Endothelial cell of umbilical vein (primary cell): ENCODE data around the gene PHACTR1. TPM values are rescaled to one million over a fixed set of nuclear protein-coding genes. Genes with fewer than 3 reads are reported as not detected.

Source experiments
- BruUV-seq: library from RNA; stranded (reverse); fragments of 400-500 nt; replicated peaks from 2 replicates; lab custom pipeline; 2021; lab: Mats Ljungman, UMichigan
- CTCF ChIA-PET: fragments of 300-600, 350-600 bp; sonication (Branson Sonifier 250); formaldehyde crosslinking; loops from one replicate; lab custom pipeline; 2021; ENCODE audit warnings: antibody characterized with exemption, inconsistent platforms; lab: Charles Lee
- POLR2A ChIA-PET: fragments of 300-600, 350-600 bp; sonication (Branson Sonifier 250); formaldehyde crosslinking; loops from one replicate; lab custom pipeline; 2021; ENCODE audit warnings: antibody characterized with exemption, inconsistent platforms; lab: Charles Lee
- DNase-seq: peaks from one replicate; pipeline ENCODE4 v3.0.0-alpha.2; 2011; ENCODE audit warnings: low read depth, low spot score
- FAIRE-seq: peaks from 2 replicates; lab custom pipeline; 2011; peaks lifted over from hg19 to GRCh38; lab: Jason Lieb, UNC
- H2AFZ ChIP-seq: 2 replicates; pipeline ENCODE4 v1.6.0; 2012; ENCODE audit warnings: low read depth, low read length, control low read depth, inconsistent platforms
- H3K27ac ChIP-seq: 2 replicates; pipeline ENCODE4 v1.5.1; 2011; ENCODE audit warnings: low read depth, mild to moderate bottlenecking, control low read depth, low read length, moderate library complexity; ENCODE audit not compliant: insufficient read depth
- H3K27me3 ChIP-seq, 2 experiments: 2 replicates each; pipeline versions ENCODE4 v1.6.0 to v1.6.1; 2011; ENCODE audit warnings: low read length in 2 of 2, mixed read lengths in 1 of 2; ENCODE audit not compliant: control insufficient read depth in 2 of 2, insufficient read depth in 2 of 2
- H3K36me3 ChIP-seq, 2 experiments: 2 replicates in 1 of 2; 3 replicates in 1 of 2; pipeline ENCODE4 v1.5.1; 2011; ENCODE audit warnings: low read length in 2 of 2, mild to moderate bottlenecking in 1 of 2, moderate library complexity in 1 of 2; ENCODE audit not compliant: control insufficient read depth in 2 of 2, insufficient read depth in 2 of 2; ENCODE audit errors: extremely low read depth in 1 of 2
- H3K4me1 ChIP-seq: 3 replicates; pipeline ENCODE4 v1.5.1; 2011; ENCODE audit warnings: mild to moderate bottlenecking, low read length; ENCODE audit not compliant: control insufficient read depth, insufficient read depth; ENCODE audit errors: extremely low read depth
- H3K4me2 ChIP-seq: 2 replicates; pipeline ENCODE4 v1.6.1; 2011; ENCODE audit warnings: low read length, control low read depth, mixed read lengths; ENCODE audit not compliant: insufficient read depth
- H3K4me3 ChIP-seq, 3 experiments: fragments of 200-600 bp in 1 of 3; sonication (generic), shearing (Covaris generic) in 1 of 3; replicated peaks in 1 of 3; 2 replicates each; pipeline ENCODE4 v1.5.1; 2011 to 2016; ENCODE audit warnings: control low read depth in 3 of 3, low read length in 3 of 3, mild to moderate bottlenecking in 2 of 3, inconsistent platforms in 1 of 3, low read depth in 1 of 3, moderate library complexity in 1 of 3; ENCODE audit not compliant: insufficient read depth in 1 of 3
- H3K79me2 ChIP-seq: 2 replicates; pipeline ENCODE4 v1.6.0; 2012; ENCODE audit warnings: low read length, inconsistent platforms; ENCODE audit not compliant: control insufficient read depth, insufficient read depth
- H3K9ac ChIP-seq: replicated peaks from 2 replicates; pipeline ENCODE3; 2011; ENCODE audit warnings: low read length, control low read depth; ENCODE audit not compliant: insufficient read depth; ENCODE audit errors: extremely low read depth
- H3K9me1 ChIP-seq: replicated peaks from 3 replicates; pipeline ENCODE4 v1.6.0; 2011; ENCODE audit warnings: mild to moderate bottlenecking, low read length; ENCODE audit not compliant: control insufficient read depth, insufficient read depth; ENCODE audit errors: extremely low read depth
- H3K9me3 ChIP-seq: replicated peaks from 2 replicates; pipeline ENCODE4 v1.5.1; 2012; ENCODE audit warnings: low read length, inconsistent platforms; ENCODE audit not compliant: control insufficient read depth, insufficient read depth
- H4K20me1 ChIP-seq: replicated peaks from 2 replicates; pipeline ENCODE3; 2011; ENCODE audit warnings: mild to moderate bottlenecking, low read length; ENCODE audit not compliant: control insufficient read depth, insufficient read depth; ENCODE audit errors: extremely low read depth
- EZH2 ChIP-seq: IDR thresholded peaks from 2 replicates; pipeline ENCODE4 v1.6.1; 2012; ENCODE audit warnings: borderline replicate concordance, low read depth, mild to moderate bottlenecking, moderate library complexity, low read length, inconsistent platforms; ENCODE audit not compliant: severe bottlenecking
- FOS ChIP-seq: IDR thresholded peaks from 2 replicates; pipeline ENCODE4 v1.6.1; 2011; ENCODE audit warnings: mild to moderate bottlenecking, low read length, moderate library complexity, borderline replicate concordance; ENCODE audit not compliant: insufficient read depth
- GATA2 ChIP-seq: IDR thresholded peaks from 2 replicates; pipeline ENCODE4 v1.7.0; 2011; ENCODE audit warnings: low read depth, mild to moderate bottlenecking, moderate library complexity, mixed read lengths, low read length; ENCODE audit not compliant: insufficient read length, insufficient read depth
- JUN ChIP-seq: IDR thresholded peaks from 2 replicates; pipeline ENCODE4 v1.6.1; 2011; ENCODE audit warnings: borderline replicate concordance, low read depth; ENCODE audit not compliant: insufficient read length, insufficient read depth
- MYC ChIP-seq: IDR thresholded peaks from one replicate; pipeline ENCODE4 v1.6.1; 2011; ENCODE audit warnings: mild to moderate bottlenecking, low read depth, low read length
- dilution Hi-C: fragments of 300-500 bp; cut with MboI; formaldehyde crosslinking; loops from one replicate; pipeline ENCODE4 v1.15.0; 2019; ENCODE audit warnings: low sequenced_read_pairs; ENCODE audit not compliant: extremely low pct_ligation_motif_present
- intact Hi-C: fragments of 100-400 bp; cut with micrococcal nuclease; formaldehyde crosslinking; loops from one replicate; pipeline ENCODE4 v1.10.0; 2022
- polyA plus RNA-seq, 4 experiments: library from polyadenylated mRNA; depleted of rRNA in 3 of 4; stranded (reverse) in 3 of 4; unstranded in 1 of 4; fragments of >200 nt; gene quantifications; 2 replicates each; pipeline versions ENCODE4 v1.2.1 to v1.2.3, GENCODE V29; 2011 to 2012; ENCODE audit warnings: missing spikeins in 1 of 4
- total RNA-seq: library from RNA; stranded (reverse); gene quantifications from 2 replicates; pipeline ENCODE4 v1.2.3, GENCODE V29; 2021

Gene PHACTR1
- total and polyA plus RNA-seq, 2 donors (not counting 3 experiments of a cell fraction or from before 2014, with no cell fraction given) = 2.4 to 23.2 TPM

DNA sequence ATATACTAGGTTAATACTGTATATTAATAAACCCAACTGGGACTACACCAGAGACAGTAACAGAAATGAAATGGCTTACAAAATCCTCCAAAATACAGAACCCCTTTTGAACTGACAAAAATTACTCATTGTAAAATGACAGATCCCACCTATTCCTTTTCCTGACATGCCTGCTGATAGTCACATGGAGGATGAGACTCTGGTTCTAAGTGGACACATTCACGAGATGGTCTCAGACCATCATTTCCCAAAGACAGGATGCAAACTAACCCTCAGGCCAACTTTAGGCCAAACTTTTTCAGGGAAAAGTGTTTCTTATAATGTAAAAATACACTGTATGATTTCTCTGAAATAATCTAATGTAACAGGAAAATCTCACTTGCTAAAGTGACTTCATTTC lies 589.2 kb downstream of the PHACTR1 start:
- dilution Hi-C loops (no loop called here), intact Hi-C loops (loop anchor here (10.0 kb wide), 3 partner anchors 391 to 671 kb away; partner anchors contain the start of gene RANBP9)
- Histone ChIP-seq H3K9ac (no peak overlapping the region), H3K36me3 (peaks cover 0 to 4% of the 10 kb centered on the region in 2 experiments), H3K4me3 (no peak overlapping the region), H3K4me1 (peaks cover 49% of the 10 kb centered on the region), H3K27ac (no peak overlapping the region), H3K4me2 (no peak overlapping the region), H3K79me2 (no peaks in the 10 kb centered on the region), H4K20me1 (no peaks in the 10 kb centered on the region), H3K9me1 (no peaks in the 10 kb centered on the region), H3K9me3 (no peaks in the 10 kb centered on the region), H2AFZ (no peak overlapping the region), H3K27me3 (no peaks in the 10 kb centered on the region)
- DNase-seq (no peak), FAIRE-seq (no peak)
- TF ChIP-seq JUN (no peak), MYC (no peak)
- BruUV-seq = no TSS peak
- CTCF ChIA-PET = interaction anchor here (3.5 kb wide), 1 partner anchor 395 kb away, joined by 23 read pairs; no protein-coding TSS in a partner anchor
- POLR2A ChIA-PET = no interaction called here

- H3K9ac ChIP-seq = peak overlapping the region; percentile 55
- ChIA-PET POLR2A (no interaction called here), CTCF (interaction anchor here (0.9 to 1.6 kb wide), 3 partner anchors 112 to 397 kb away, joined by 3 to 7 read pairs (median 5); no protein-coding TSS in a partner anchor)
- BruUV-seq = no TSS peak
- peak; percentile 67 for FAIRE-seq
- TF ChIP-seq JUN = peak; percentile 66
- TF ChIP-seq EZH2 = no peak
- peak; percentile 52 for TF ChIP-seq GATA2
- TF ChIP-seq FOS = peak; percentile 72
- H2AFZ ChIP-seq = no peak overlapping the region
- no peaks in the 10 kb centered on the region for H3K9me3 ChIP-seq
- peak overlapping the region; percentile 89 for H3K27ac ChIP-seq
- DNase-seq = peak; percentile 74
- H3K79me2 ChIP-seq = no peaks in the 10 kb centered on the region
- peaks cover 43% of the 10 kb centered on the region for H3K4me1 ChIP-seq
- H4K20me1 ChIP-seq = no peaks in the 10 kb centered on the region
- no peak overlapping the region for H3K4me3 ChIP-seq
- peaks cover 0 to 2% of the 10 kb centered on the region in 2 experiments for H3K36me3 ChIP-seq
- peak overlapping the region; percentile 35 for H3K4me2 ChIP-seq
- dilution Hi-C loops = no loop called here
- H3K9me1 ChIP-seq = no peaks in the 10 kb centered on the region
- intact Hi-C loops = loop anchor here (1.0 to 10.0 kb wide), 4 partner anchors 21 to 673 kb away; partner anchors contain the start of genes RANBP9 and TBC1D7
- no peaks in the 10 kb centered on the region for H3K27me3 ChIP-seq
Measured at GRCh38 chr6:13307508-13307995, 591.0 kb downstream of the PHACTR1 start.
